ENCODE measurements around the gene PSMA7. TPM values are rescaled to one million over a fixed set of nuclear protein-coding genes. Genes with fewer than 3 reads are reported as not detected.

Gene PSMA7
- total RNA-seq, 1 donor from 2014 or later, result 449 TPM

DNA sequence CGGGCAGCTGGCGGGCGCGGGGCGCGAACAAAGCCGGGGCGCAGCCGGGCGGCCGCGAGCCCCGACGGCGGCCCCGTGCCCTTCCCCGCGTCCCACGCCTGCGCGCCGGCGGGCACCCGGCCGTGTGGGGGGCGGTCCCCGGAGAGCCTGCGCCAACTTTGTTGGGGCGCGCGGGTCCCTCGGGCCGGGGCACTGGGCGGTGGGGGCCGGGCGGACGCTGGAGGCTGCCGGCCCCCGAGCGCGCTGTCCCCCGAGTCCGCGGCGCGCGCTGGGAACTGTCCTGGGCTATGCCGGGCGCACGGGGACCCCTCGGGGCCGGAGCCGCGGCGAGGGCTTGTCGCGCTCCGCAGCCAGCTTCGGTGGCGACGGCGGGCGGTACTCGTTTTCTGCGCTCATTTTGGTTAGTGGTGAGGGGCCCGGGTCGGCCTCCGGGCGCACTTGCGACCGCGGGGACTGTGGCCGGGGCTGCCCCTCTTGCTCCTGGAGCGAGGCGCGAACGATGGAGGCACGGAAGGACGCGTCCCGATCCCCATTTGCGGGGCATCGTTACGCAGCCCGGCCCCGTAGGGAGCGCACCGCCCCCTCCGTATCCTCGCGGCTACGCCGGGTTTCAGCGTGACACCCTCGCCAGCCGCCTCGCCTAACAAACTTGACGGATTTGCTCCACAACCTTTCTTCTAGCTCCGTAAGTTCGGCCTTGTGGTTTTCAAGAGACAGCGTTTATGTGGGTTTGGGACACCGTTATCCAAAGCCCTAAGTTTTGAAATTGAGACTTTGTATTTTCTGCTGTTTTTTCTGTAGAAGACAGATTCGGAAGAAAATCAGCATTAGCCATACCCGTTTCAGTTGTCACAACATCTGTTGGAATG lies 997 bp upstream of the PSMA7 start:
- Mint-ChIP-seq H3K27me3 (no peaks in the 10 kb centered on the region), H3K4me1 (peaks cover 35% of the 10 kb centered on the region), H3K4me3 (peak overlapping the region; percentile 87), H3K9me3 (no peaks in the 10 kb centered on the region), H3K36me3 (ENCODE audit: low read depth) (peaks cover 37% of the 10 kb centered on the region), H3K27ac (peak overlapping the region; percentile 82)
- peak; percentile 89 for DNase-seq
- intact Hi-C loops (cut with micrococcal nuclease), result loop anchor here (1.0 to 2.0 kb wide), 5 partner anchors 22 to 159 kb away; partner anchors contain the start of genes ADRM1, LSM14B and OSBPL2

DNA sequence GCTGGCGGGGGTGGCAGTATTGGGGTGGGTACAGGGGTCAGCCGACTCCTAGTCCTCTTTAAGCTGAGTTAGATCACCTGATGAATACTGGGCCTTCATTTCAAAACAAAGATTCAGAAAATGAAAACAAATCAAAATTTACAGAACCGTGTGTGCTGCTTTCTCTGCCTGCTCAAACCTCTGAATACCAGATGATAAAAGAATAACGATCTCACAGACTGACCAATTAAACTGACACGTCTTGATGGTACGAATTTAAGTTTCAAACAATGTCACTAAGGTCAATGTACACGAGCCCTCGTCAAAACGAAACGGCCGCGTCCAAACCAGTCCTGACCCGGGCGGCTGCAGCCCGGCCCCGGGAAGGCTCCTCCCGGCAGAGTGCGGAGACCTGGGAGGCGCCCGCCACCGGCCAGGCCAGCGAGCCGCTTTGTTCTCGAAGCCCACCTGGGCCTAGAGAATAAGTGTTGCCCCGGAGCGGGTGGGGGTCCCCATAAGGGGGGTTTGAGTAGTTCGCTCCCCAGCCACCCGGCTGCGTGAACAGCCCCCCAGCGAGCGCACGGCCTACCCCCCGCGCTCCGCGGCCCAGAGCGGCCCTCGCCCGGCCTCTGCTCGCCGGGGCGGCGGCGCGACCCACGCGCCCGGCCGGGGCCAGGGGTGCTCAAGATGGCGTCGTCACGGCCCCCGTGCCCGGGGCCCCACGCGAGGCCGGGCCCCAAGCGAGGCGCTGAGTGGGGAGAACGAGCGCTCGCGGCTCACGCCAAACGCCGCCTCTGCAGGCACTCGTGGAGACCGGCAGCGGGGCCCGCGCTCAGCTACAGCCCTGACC lies 728 bp downstream of the PSMA7 start:
- H3K4me3 Mint-ChIP-seq, result peak overlapping the region; percentile 94
- DNase-seq, result no peak
- no peaks in the 10 kb centered on the region for H3K27me3 Mint-ChIP-seq
- intact Hi-C loops (cut with micrococcal nuclease), result loop anchor here (1.0 to 2.0 kb wide), 5 partner anchors 20 to 160 kb away; partner anchors contain the start of genes ADRM1, LSM14B and OSBPL2
- H3K27ac Mint-ChIP-seq, result peak overlapping the region; percentile 91
- H3K4me1 Mint-ChIP-seq, result peaks cover 43% of the 10 kb centered on the region
- peaks cover 55% of the 10 kb centered on the region for H3K36me3 Mint-ChIP-seq (ENCODE audit: low read depth)
- no peaks in the 10 kb centered on the region for H3K9me3 Mint-ChIP-seq

DNA sequence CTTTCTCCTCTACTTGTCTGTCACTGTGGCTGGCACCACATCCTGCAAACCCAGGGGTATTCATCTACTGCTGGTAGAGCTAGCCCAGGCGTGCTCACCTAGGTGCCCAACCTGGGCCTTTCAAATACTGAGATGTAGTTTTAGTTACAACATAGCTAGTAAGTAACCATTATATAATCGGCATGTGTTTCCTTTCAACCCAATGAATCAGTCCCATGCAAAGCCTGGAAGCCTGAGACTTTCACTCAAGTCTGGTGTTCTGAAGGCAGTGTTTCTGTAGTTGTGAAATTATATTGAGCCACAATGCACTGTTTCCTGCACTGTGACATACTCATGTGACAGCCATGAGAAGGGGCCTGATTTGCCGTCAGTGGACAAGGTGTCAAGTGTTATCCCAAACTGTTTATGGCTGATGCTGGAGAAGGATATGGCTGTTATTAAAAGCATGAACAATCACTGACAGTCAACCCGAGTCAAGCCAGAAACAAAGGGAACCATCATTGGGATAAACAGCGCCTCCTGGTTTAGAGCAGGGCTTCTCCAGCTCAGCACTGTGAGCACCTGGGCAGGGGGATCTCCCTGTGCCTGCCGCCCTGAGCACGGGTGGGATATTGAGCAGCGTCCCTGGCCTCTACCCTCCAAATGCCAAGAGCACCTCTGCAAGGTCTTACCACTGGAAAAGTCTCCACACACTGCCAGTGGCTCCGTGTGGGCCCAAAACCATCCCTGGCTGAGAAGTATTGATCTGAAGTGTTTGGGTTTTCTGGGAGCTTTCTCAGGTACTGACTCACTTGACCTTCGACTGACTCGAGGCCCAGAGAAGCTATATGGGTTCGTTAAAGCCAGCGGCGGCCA lies 1.6 kb downstream of the PSMA7 start:
- Mint-ChIP-seq H3K36me3 (ENCODE audit: low read depth) (peaks cover 63% of the 10 kb centered on the region), H3K4me3 (peak overlapping the region; percentile 94), H3K27ac (peak overlapping the region; percentile 91), H3K27me3 (no peaks in the 10 kb centered on the region), H3K9me3 (no peaks in the 10 kb centered on the region), H3K4me1 (peaks cover 44% of the 10 kb centered on the region)
- intact Hi-C loops (cut with micrococcal nuclease), result loop anchor here (2.0 kb wide), 2 partner anchors 75 to 161 kb away; partner anchors contain the start of gene ADRM1
- peak; percentile 73 for DNase-seq

DNA sequence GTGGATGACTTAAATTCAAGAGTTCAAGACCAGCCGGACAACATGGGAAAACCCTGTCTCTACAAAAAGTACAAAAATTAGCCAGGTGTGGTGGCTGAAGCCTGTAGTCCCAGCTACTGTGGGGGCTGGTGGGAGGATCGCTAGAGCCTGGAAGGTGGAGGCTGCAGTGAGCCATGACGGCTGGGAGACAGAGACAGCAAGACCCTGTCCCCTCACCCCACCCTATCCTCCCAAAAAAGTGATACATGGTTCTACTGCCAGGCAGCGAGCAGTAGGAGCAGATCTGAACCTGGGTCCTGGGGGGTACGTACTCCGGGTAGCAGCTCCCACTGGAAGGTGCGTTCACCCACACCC lies 2.2 kb downstream of the PSMA7 start:
- H3K27ac Mint-ChIP-seq, result peak overlapping the region; percentile 91
- H3K4me3 Mint-ChIP-seq, result peak overlapping the region; percentile 94
- no peak for DNase-seq
- H3K4me1 Mint-ChIP-seq, result peaks cover 47% of the 10 kb centered on the region
- intact Hi-C loops (cut with micrococcal nuclease), result no loop called here
- no peaks in the 10 kb centered on the region for H3K27me3 Mint-ChIP-seq
- peaks cover 68% of the 10 kb centered on the region for H3K36me3 Mint-ChIP-seq (ENCODE audit: low read depth)
- H3K9me3 Mint-ChIP-seq, result no peaks in the 10 kb centered on the region

DNA sequence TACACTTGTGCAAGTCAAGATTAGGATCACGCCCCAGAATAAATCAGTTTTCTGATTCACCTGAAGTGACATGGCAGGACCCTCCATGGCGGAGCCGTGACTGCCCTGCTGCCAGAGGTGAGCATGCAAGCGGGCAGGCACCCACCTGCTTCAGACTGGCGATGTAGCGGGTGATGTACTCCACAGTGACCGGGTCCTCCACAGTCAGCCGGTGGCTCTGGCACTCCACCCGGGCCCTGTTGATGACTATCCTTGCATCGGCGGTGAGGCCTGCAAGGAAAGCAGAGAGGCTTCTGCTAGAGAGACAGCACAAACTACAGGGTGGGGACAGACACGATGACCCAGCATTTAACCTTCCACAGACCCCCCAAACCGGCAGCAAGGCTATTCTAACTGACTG lies 3.6 kb downstream of the PSMA7 start:
- Mint-ChIP-seq H3K36me3 (ENCODE audit: low read depth) (peaks cover 65% of the 10 kb centered on the region), H3K27me3 (no peaks in the 10 kb centered on the region), H3K4me1 (peaks cover 37% of the 10 kb centered on the region), H3K4me3 (no peak overlapping the region), H3K27ac (no peak overlapping the region), H3K9me3 (no peaks in the 10 kb centered on the region)
- intact Hi-C loops (cut with micrococcal nuclease), result no loop called here
- DNase-seq, result no peak

DNA sequence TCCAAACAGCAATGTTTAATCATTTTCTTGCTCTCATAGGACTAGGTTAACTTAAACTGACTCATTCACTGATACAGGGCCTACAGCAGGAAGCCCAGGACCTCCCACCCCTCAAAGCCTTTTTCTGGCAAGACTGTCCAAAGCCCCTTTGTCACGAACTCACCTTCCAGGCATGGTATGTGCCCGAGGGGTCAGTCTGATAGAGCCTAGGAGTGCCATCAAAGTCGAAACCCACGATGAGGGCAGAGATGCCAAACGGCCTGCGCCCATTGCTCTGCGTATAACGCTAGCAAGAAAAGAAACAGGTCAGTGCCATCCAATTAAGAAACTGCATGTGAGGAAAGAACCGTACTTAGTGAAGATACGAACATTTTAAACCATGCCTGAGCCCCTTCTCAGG lies 4.3 kb downstream of the PSMA7 start:
- no peaks in the 10 kb centered on the region for H3K27me3 Mint-ChIP-seq
- H3K4me3 Mint-ChIP-seq, result no peak overlapping the region
- DNase-seq, result no peak
- peaks cover 34% of the 10 kb centered on the region for H3K4me1 Mint-ChIP-seq
- intact Hi-C loops (cut with micrococcal nuclease), result no loop called here
- H3K9me3 Mint-ChIP-seq, result no peaks in the 10 kb centered on the region
- H3K27ac Mint-ChIP-seq, result no peak overlapping the region
- H3K36me3 Mint-ChIP-seq (ENCODE audit: low read depth), result peaks cover 65% of the 10 kb centered on the region

DNA sequence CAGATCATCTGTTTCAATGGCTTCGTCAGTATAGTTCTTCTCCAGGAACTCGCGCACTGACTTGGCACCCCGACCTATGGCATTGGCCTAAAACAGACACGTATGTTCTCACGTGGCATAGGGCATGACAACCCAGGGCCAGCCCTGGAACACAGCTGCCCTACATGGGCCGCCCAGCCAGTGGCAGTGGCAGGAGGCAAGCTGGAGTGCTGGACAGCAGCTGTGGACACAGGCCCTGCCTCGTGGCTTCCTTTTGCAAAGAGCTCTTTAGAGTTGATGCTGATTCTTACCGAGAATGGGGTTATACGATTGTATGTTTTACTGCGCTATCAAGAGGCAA lies 5.0 kb downstream of the PSMA7 start:
- Mint-ChIP-seq H3K9me3 (no peaks in the 10 kb centered on the region), H3K27me3 (no peaks in the 10 kb centered on the region), H3K36me3 (ENCODE audit: low read depth) (peaks cover 69% of the 10 kb centered on the region), H3K4me1 (peaks cover 34% of the 10 kb centered on the region), H3K4me3 (no peak overlapping the region), H3K27ac (peak overlapping the region; percentile 77)
- DNase-seq, result no peak
- intact Hi-C loops (cut with micrococcal nuclease), result no loop called here

DNA sequence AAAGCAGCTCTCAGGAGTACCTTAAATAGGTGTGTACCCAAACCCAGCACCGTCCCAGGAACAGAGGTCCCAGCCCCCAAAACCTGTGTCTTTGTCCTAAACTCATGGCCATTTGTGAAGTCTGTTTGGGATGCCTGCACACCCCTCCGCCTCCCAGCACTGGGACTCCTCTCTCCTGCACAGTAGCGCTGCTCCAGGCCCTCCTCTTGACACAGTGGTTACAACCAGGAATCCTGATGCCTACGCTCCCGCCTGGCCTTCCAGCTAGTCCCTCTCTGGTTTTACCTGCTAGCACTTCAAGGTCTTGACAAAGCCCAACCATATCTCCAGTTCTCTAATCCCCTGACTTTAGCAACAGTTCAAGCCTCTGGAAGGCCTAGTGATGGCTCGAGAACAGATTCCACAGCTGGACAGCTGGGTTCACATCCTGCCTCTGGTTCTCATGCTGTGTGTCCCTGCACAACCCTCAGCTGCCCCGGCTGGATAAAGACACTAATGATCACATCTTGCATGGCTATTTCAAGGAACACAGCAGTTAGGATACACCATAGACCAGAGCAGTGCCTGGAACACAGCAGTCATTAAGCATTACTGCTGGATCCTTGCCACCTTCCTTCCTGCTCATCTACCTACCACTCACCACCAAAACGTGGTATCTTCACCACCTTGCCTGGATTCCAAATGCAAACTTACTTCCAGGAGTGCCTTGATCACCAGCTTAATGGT lies 5.6 kb downstream of the PSMA7 start:
- peak overlapping the region; percentile 77 for H3K27ac Mint-ChIP-seq
- H3K4me1 Mint-ChIP-seq, result peaks cover 34% of the 10 kb centered on the region
- H3K9me3 Mint-ChIP-seq, result no peaks in the 10 kb centered on the region
- no peak for DNase-seq
- H3K27me3 Mint-ChIP-seq, result no peaks in the 10 kb centered on the region
- no peak overlapping the region for H3K4me3 Mint-ChIP-seq
- intact Hi-C loops (cut with micrococcal nuclease), result loop anchor here (2.0 kb wide), 1 partner anchor 127 kb away; no protein-coding TSS in a partner anchor
- H3K36me3 Mint-ChIP-seq (ENCODE audit: low read depth), result peaks cover 70% of the 10 kb centered on the region

DNA sequence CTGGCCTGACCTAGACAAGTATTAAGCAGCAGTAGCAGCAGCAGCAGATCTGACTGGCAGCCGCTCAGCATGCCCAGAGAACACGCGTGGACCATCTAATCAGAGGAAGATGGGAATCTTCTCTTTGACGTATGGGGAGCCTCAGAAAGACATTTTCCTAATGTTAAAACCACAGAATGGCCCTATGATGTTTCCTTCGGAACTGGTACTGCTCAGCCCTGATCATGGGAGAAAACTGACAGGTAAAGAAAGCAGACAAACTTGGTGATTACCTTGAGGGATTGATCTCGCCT lies 6.2 kb downstream of the PSMA7 start:
- Mint-ChIP-seq H3K4me3 (no peak overlapping the region), H3K27me3 (no peaks in the 10 kb centered on the region), H3K36me3 (ENCODE audit: low read depth) (peaks cover 73% of the 10 kb centered on the region), H3K27ac (peak overlapping the region; percentile 65), H3K9me3 (no peaks in the 10 kb centered on the region), H3K4me1 (peaks cover 36% of the 10 kb centered on the region)
- DNase-seq, result no peak
- intact Hi-C loops (cut with micrococcal nuclease), result loop anchor here (2.0 kb wide), 1 partner anchor 126 kb away; no protein-coding TSS in a partner anchor

DNA sequence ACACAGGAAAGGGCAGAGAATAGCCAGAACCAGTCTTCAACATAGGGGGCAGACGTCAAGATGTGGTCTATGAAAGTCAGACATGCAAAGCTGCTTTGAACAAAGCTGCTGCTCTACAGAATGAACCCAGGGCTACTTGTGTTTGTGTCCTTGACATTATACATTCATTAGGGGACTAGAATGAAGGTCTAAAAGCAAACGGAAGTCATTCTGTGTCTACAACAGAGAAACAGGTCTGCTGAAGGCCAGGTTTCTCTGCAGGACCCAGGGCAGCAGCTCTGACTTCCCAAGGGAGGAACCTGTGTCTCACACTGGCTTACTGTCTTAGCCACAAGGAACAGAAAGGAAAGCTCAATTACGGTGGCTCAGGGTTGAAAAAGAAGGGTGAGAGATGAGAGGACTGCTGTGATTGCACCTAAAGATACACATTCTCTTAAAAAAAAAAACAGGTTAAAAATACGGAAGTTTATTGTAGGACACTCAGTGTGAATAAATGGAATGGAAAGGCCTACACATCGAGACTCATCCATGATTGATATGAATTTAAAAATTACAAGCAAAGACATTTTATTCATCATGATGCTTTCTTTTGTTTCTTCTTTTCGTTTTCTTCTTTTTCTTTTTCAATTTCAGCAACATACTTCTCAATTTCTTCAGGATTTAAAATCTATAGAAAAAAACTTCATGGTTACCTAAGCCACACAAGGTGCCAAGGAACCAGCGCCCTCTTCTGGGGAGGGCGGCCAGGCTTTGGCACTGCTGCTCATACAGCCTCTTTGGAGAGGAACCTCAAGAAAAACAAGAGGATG lies 6.7 kb downstream of the PSMA7 start:
- H3K9me3 Mint-ChIP-seq, result no peaks in the 10 kb centered on the region
- peak overlapping the region; percentile 65 for H3K27ac Mint-ChIP-seq
- DNase-seq, result peak; percentile 91
- H3K27me3 Mint-ChIP-seq, result no peaks in the 10 kb centered on the region
- intact Hi-C loops (cut with micrococcal nuclease), result loop anchor here (2.0 kb wide), 1 partner anchor 126 kb away; no protein-coding TSS in a partner anchor
- peaks cover 33% of the 10 kb centered on the region for H3K4me1 Mint-ChIP-seq
- peaks cover 71% of the 10 kb centered on the region for H3K36me3 Mint-ChIP-seq (ENCODE audit: low read depth)
- no peak overlapping the region for H3K4me3 Mint-ChIP-seq

DNA sequence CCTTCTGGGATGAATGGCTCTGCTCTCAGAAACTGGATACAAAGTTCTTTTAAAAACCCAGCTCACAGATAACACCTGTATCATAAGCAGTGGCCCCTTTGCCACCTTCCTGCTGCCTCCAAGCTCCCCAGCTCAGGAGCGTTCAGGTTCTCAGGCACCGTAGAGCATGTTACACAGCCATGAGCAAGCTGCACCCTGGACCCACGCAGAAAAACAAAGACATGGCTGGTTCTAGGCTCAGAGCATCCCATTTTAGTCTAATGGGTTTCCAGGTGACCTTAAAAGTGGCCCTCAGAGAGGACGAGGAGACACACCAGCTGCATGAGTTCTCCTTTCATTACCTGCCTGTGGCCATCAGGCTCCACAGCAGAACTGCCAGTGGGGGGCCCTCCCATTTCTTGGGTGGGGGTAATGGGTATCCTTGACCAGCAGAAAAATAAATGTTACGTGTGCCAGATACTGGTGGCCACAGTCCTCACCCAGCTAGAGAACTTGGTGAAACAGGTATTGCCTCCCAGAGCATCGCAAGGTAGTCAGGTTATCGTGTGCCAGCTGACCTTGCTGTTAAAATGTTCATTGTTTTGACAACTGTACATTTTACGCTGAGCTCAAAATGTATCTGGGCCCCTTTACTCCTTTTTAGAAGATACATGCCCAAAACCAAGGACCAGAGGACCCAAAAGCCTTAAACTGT lies 7.5 kb downstream of the PSMA7 start:
- Mint-ChIP-seq H3K27me3 (no peaks in the 10 kb centered on the region), H3K4me1 (peaks cover 28% of the 10 kb centered on the region), H3K27ac (no peak overlapping the region), H3K36me3 (ENCODE audit: low read depth) (peaks cover 72% of the 10 kb centered on the region), H3K9me3 (no peaks in the 10 kb centered on the region), H3K4me3 (no peak overlapping the region)
- intact Hi-C loops (cut with micrococcal nuclease), result loop anchor here (2.0 kb wide), 1 partner anchor 125 kb away; no protein-coding TSS in a partner anchor
- DNase-seq, result no peak

DNA sequence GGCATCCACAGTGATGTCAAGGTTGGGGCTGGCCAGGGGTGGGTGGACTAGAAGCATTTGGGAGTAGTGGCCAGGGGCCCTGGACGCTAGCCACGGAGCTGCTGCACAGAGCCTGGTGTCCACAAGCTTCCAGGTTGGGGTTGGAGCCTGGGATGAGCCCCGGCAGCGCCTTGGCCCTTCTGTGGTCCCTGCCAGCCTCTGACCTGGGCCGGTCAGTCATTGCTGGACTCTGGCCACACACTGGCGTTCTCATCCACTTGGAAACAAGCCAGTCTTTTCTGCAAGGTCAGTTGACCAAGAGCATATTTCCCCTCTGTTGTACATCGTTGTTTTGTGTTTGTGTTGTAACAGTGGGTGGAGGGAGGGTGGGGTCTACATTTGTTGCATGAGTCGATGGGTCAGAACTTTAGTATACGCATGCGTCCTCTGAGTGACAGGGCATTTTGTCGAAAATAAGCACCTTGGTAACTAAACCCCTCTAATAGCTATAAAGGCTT lies 8.4 kb downstream of the PSMA7 start:
- Mint-ChIP-seq H3K27me3 (no peaks in the 10 kb centered on the region), H3K4me3 (no peak overlapping the region), H3K4me1 (peaks cover 23% of the 10 kb centered on the region), H3K9me3 (no peaks in the 10 kb centered on the region), H3K36me3 (ENCODE audit: low read depth) (peaks cover 68% of the 10 kb centered on the region), H3K27ac (no peak overlapping the region)
- intact Hi-C loops (cut with micrococcal nuclease), result no loop called here
- DNase-seq, result no peak

Measured in activated CD4-positive, alpha-beta T cell treated with anti-CD3 and anti-CD28 coated beads, Interleukin-2, amount 10 ng/mL, durations not matched to agents 24 days and 14 days (primary cell).